Mesothelial cell of epicardium (in vitro differentiated cells): ENCODE data around the gene ADPRHL1. TPM values are rescaled to one million over a fixed set of nuclear protein-coding genes. Genes with fewer than 3 reads are reported as not detected.

Experiments
- DNase-seq, 2 experiments: peaks; one replicate each; pipeline ENCODE4 v3.0.0; 2021; ENCODE audit warnings: low spot score in 2 of 2; ENCODE audit not compliant: unreplicated experiment in 2 of 2
- H3K27ac Mint-ChIP-seq: 2 replicates; pipeline ENCODE4 v1.8.0; 2021; ENCODE audit warnings: mixed read lengths
- H3K27me3 Mint-ChIP-seq: 2 replicates; pipeline ENCODE4 v1.8.0; 2021; ENCODE audit warnings: low read depth, mixed read lengths
- H3K36me3 Mint-ChIP-seq: 2 replicates; pipeline ENCODE4 v1.8.0; 2021; ENCODE audit warnings: mixed read lengths
- H3K4me1 Mint-ChIP-seq: 2 replicates; pipeline ENCODE4 v1.8.0; 2021; ENCODE audit warnings: mixed read lengths
- H3K4me3 Mint-ChIP-seq: 2 replicates; pipeline ENCODE4 v1.8.0; 2021; ENCODE audit warnings: mild to moderate bottlenecking, moderate library complexity, mixed read lengths
- H3K9me3 Mint-ChIP-seq: 2 replicates; pipeline ENCODE4 v1.8.0; 2021; ENCODE audit warnings: mixed read lengths
- CTCF ChIP-seq: fragments of 200-600 bp; sonication (generic); IDR thresholded peaks from one replicate; pipeline ENCODE4 v1.5.0; 2021; ENCODE audit warnings: antibody characterized with exemption; ENCODE audit not compliant: unreplicated experiment
- total RNA-seq: library from RNA; stranded (reverse); gene quantifications from 3 replicates; pipeline ENCODE4 v1.2.1, GENCODE V29; 2021

Gene ADPRHL1
- total RNA-seq, 1 donor from 2014 or later, result 4.2 TPM

DNA sequence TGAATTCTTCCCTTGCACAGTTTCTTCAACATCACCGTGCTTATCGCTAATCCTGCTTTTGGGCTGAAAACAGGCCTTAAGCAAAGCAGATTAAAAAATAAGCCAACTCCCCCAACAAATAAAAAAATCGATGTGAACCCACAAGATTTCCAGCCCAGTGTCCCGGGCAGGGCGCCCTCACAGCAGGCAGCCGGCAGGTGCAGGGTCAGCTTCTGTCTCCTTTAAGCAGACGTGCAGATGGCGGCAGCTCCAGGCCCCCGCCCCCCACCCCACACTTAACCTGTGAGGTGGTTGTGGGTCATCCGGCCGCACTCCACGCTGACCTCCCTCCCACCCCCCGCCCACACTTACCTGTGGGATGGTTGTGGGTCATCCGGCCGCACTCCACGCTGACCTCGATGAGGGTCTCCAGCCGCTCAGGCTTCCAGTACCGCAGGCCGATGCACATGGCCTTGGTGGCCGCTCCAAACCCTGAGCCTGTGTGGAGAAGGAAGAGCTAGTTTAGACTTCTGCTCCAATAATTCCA lies 19.8 kb downstream of the ADPRHL1 start:
- no peak overlapping the region for H3K4me3 Mint-ChIP-seq
- no peak overlapping the region for H3K27ac Mint-ChIP-seq
- H3K9me3 Mint-ChIP-seq, result no peaks in the 10 kb centered on the region

DNA sequence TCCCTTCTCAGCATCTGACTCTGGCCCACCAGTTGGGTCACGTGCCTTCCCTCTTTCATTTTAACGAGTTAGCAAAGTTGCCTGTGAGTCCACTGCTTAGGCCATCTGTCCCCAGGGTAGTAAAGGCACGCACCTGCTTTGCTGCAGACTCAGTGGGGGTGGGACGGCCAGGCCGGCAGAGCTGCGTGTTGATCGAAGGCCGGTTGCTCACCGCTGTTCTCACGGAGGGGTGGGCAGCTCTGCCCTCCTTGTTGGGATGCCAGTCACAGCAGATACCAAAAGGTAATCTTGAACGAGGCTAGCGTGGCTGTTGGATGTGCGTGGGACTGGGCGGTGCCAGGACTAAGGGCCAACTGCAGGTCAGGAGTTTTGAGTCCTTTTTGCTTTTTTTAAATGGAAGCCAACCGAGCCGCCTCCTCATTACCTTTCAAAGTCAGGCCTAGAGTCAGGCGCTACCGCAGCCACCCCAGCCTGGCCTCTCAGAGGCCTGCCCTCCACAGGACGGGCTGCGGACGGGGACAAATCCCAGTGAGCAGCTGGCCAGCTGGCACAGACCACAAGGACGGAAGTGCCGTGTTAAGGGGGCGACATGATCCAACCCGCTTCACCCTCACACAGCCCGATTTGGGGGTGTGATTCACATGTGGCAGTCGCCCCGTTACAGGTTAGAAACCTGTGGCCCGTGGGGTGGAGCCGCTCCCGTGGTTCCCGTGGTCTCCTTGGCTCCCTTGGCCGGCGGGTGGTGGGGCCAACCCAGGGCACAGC lies 20.6 kb downstream of the ADPRHL1 start:
- no peak overlapping the region for H3K27ac Mint-ChIP-seq
- H3K9me3 Mint-ChIP-seq, result no peaks in the 10 kb centered on the region
- no peaks in the 10 kb centered on the region for H3K27me3 Mint-ChIP-seq
- TF ChIP-seq CTCF, result no peak
- DNase-seq, result no peak
- H3K36me3 Mint-ChIP-seq, result peaks cover 10% of the 10 kb centered on the region
- no peaks in the 10 kb centered on the region for H3K4me1 Mint-ChIP-seq
- no peak overlapping the region for H3K4me3 Mint-ChIP-seq

More for the DNA sequence above, 19.8 kb downstream of the ADPRHL1 start:
- no peak for TF ChIP-seq CTCF
- H3K4me1 Mint-ChIP-seq, result no peaks in the 10 kb centered on the region
- no peaks in the 10 kb centered on the region for H3K27me3 Mint-ChIP-seq
- DNase-seq, result no peak
- peaks cover 10% of the 10 kb centered on the region for H3K36me3 Mint-ChIP-seq

- H3K4me1 Mint-ChIP-seq, result no peaks in the 10 kb centered on the region
- no peak overlapping the region for H3K4me3 Mint-ChIP-seq
- H3K9me3 Mint-ChIP-seq, result no peaks in the 10 kb centered on the region
- no peak for DNase-seq
- H3K27me3 Mint-ChIP-seq, result no peaks in the 10 kb centered on the region
- peaks cover 6% of the 10 kb centered on the region for H3K36me3 Mint-ChIP-seq
- H3K27ac Mint-ChIP-seq, result no peak overlapping the region
- TF ChIP-seq CTCF, result no peak
These were observed 22.1 kb downstream of the ADPRHL1 start for GRCh38 chr13:113431171-113431570.

- H3K4me3 Mint-ChIP-seq, result no peak overlapping the region
- no peaks in the 10 kb centered on the region for H3K27me3 Mint-ChIP-seq
- H3K9me3 Mint-ChIP-seq, result no peaks in the 10 kb centered on the region
- TF ChIP-seq CTCF, result no peak
- DNase-seq, result no peak
- H3K36me3 Mint-ChIP-seq, result peaks cover 6% of the 10 kb centered on the region
- no peak overlapping the region for H3K27ac Mint-ChIP-seq
- H3K4me1 Mint-ChIP-seq, result no peaks in the 10 kb centered on the region
These were observed 22.7 kb downstream of the ADPRHL1 start for GRCh38 chr13:113430378-113431110.

DNA sequence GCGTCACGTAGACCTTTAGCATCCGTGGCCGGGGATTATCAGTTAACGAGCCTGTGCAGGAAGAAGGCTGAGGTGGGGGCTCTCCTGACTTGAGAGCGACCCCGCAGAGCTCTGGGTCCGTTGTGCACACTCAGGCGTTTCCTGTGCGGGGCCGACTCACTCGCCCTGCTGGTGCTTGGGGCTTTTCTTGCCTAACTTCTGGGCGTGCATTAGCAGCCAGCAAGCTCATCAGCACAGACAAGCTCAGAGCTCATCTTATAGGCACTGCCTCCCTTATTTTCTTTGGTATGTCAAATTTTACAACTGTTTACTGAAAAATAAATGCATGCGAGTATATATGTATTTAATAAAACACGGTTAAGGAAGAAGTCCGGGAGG lies 23.7 kb downstream of the ADPRHL1 start:
- Mint-ChIP-seq H3K36me3 (peaks cover 6% of the 10 kb centered on the region), H3K4me1 (no peaks in the 10 kb centered on the region), H3K27me3 (no peaks in the 10 kb centered on the region), H3K4me3 (no peak overlapping the region), H3K27ac (no peak overlapping the region), H3K9me3 (no peaks in the 10 kb centered on the region)
- TF ChIP-seq CTCF, result no peak
- no peak for DNase-seq
